GM19438 (cell line): ENCODE results near the gene NFKBIB.
"Not testable (repeated sequence)": the region's sequence is repeated elsewhere in the genome, so short reads cannot be mapped to it uniquely, and the experiment has no call there.

Experiments
- ATAC-seq: cut with Tn5 transposase; IDR thresholded peaks from one replicate; pipeline ENCODE4 v1.9.1; 2021; ENCODE audit warnings: low read depth; ENCODE audit not compliant: unreplicated experiment

The NFKBIB gene

GRCh38 chr19:38873400-38873799 is 26.4 kb upstream of the NFKBIB start:
- ATAC-seq, result not testable (repeated sequence)

GRCh38 chr19:38875656-38876395 is 23.9 kb upstream of the NFKBIB start:
- ATAC-seq, result no peak

- no peak for ATAC-seq
Measured at GRCh38 chr19:38877781-38878574, 21.8 kb upstream of the NFKBIB start, which contains the start of gene RINL. TSS of gene RINL (minus strand) at chr19:38878275. CDS start at chr19:38876742, 1,533 bp downstream.

- ATAC-seq, result no peak
Measured at GRCh38 chr19:38878575-38879399, 21.0 kb upstream of the NFKBIB start.

DNA sequence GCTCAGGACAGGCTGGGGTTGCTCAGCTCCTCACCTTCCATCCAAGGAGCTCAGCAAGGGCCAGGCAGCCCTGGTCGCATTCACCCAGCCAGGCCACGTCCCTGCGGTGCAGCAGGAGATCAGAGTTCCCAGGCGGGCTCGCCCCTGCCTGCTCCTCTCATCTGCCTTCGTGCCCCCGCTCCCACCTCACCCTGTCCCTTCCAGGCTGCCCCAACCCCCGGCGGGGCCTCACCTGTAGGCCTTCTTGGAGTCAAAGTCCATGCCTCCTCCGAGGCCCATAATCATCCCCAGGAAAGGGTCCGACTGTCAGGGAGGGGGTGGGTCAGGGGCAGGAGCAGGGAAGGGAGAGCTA is 20.4 kb upstream of the NFKBIB start:
- no peak for ATAC-seq

- ATAC-seq, result no peak
Measured at GRCh38 chr19:38880076-38880881, 19.5 kb upstream of the NFKBIB start.

DNA sequence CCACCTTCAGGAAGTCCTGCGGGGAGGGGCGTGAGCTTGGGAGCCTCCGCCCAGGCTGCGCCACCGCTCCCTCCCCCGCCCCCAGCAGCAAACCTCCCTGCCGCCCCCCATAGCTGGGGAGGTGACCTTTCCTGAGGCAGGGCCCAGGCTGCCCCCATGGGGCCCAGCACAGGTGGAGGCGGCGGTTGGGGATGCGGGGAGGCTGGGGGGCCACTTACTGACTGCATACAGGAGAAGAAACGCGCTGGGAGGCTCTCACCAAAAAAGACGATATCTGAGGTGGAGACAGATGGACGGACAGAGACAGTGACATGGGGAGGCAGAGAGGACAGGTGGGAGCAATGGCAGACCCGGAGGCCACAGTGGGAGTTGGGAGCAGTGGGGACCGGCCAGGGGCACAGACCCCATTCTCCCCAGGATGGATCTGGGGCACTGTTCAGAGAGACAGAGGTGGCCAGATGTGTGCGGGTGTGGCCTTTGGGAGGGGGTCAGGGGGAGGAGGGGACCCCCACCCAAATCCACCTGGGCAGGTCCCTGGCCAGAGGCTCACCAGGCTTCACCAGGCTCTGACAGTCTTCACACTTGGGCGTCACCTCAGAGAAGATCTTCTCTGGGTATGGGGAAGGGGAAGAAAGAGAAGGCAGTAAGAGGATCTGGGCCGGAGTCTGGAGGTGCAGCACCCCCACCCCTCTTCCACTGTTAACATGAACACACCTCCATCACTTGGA is 18.7 kb upstream of the NFKBIB start:
- ATAC-seq, result no peak

DNA sequence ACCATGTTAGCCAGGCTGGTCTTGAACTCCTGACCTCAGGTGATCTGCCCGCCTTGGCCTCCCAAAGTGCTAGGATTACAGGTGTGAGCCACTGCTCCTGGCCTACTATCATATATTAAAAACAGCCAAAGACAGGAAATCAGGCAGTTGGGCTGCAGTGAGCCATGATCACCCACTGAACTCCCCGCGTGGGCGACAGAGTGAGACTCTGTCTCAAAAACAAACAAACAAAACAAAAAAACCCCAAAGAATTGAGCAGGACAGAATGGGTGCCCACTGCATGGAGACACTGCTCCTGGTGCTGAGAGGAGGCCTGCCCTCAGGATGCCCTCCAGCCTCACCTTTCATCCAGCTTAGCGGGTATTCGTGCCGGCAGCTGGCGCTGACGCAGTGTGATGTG is 16.5 kb upstream of the NFKBIB start:
- ATAC-seq, result no peak

GRCh38 chr19:38884691-38885090 is 15.1 kb upstream of the NFKBIB start:
- not testable (repeated sequence) for ATAC-seq

DNA sequence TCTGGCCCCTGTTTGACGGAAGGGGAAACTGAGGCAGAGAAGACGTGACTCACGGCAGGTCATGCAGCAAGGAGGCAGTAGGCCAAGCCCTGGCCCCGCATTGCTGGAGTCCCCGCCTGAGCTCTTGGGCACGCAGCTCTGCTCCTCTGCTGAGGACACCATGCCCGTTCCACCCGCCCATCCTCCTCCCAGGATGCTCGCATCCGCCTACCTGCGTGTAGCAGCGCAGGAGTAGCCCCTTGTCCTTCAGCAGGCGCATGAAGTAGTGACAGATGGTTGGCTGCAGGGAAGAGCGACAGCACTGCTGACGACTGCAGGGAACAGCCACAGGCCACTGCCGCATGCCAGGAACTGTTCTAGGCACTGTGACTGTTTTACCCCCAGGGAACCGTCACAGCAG is 10.9 kb upstream of the NFKBIB start:
- no peak for ATAC-seq

DNA sequence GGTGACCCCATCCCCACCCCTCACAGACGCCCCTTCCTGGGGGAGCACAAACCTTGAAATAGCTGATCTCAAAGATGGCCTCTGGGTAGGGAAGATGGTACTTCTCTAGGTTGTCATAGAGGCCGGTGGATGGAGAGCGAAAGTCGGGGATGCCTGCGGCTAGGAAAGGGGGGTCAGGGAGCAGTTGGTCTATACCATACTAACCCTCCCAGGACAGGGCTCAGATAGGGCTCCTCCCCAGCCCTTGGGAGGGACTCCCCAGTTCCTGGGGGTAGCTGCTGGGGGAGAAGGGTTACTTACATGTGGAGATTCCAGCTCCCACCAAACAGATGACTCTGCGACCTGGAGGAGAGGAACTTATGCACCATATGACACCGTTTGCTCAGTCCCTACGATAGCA is 10.0 kb upstream of the NFKBIB start:
- no peak for ATAC-seq

GRCh38 chr19:38890686-38891085 is 9.1 kb upstream of the NFKBIB start:
- ATAC-seq, result no peak

GRCh38 chr19:38891771-38892170 is 8.0 kb upstream of the NFKBIB start:
- ATAC-seq, result no peak

DNA sequence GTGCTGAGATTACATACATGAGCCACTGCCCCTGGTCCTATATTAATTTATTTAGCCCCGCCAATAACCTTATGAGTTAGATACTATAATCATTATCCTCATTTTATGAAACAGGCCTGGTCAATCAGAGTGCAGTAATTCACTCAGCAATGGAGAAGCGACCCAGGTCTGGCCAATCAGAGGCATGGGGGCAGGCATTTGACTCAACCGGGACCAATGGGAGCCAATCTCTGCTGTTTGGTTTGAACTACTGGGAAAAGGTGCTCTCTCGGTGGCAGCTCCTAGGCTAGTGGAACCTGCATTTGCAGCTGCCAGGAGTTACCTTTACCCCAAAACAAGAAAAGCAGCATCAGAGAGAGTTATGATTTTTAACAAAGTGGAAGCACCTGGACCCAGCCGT is 6.9 kb upstream of the NFKBIB start:
- no peak for ATAC-seq

DNA sequence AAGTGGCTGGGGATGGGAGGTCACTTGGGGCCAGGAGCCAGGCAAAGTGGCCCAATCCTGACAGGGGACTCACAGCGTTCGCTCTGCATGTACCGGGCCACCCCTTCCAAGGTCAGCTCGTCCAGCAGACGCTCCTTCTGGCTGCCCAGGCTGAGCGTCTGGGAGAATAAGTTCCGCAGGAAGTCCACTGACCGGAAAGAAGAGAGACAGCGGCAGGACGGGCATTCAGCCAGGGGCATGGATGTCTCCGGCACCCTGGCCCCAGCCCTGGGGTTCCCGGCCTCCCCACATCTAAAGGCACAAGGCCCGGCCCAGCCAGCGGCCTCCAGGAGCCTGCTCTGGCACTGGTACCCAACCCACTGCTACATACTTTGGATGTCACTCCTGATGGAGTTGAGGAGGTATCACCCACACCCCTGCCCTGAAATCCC is 6.4 kb upstream of the NFKBIB start:
- ATAC-seq, result no peak

GRCh38 chr19:38894968-38895367 is 4.8 kb upstream of the NFKBIB start:
- no peak for ATAC-seq

GRCh38 chr19:38898788-38899446 is 852 bp upstream of the NFKBIB start:
- ATAC-seq, result no peak

DNA sequence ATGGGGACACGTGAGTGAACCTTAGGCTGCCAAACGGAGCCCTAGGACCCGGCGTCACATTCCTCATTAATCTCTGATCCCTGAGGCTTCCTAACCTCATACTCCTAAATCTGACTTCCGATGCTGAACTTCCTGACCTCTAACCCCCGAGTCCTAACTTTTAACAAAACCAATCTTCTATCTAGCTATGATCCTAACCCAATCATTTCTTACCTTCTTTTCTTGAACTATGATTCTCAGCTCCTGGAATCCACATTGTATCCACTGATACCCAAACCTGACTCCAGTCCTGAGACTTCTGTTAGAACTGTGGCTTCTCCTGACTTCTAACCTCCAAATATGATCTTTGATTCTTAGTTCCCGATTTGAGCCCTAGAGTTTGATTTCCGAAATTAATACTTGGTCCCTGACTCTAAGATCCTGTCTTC is 447 bp downstream of the NFKBIB start:
- no peak for ATAC-seq

- no peak for ATAC-seq
Measured at GRCh38 chr19:38900743-38901190, 998 bp downstream of the NFKBIB start.
